GM08714 (cell line): ENCODE results near the gene ACACB.
A peak's percentile ranks its signal among the peaks of the same experiment; 100 is the strongest.

Source experiments
- H3K4me3 ChIP-seq: fragments of 200-500 bp; sonication (Bioruptor generic); 2 replicates; pipeline ENCODE4 v1.5.1; 2014; ENCODE audit warnings: mild to moderate bottlenecking, low read length, inconsistent platforms
- ZNF274 ChIP-seq: IDR thresholded peaks from 2 replicates; pipeline ENCODE4 v1.6.1; 2012; ENCODE audit warnings: mild to moderate bottlenecking, low read depth, low read length

The ACACB gene

GRCh38 chr12:109147954-109148353 is 31.6 kb downstream of the ACACB start:
- H3K4me3 ChIP-seq, result no peak overlapping the region
- no peak for TF ChIP-seq ZNF274

GRCh38 chr12:109150124-109150640 is 33.8 kb downstream of the ACACB start:
- H3K4me3 ChIP-seq, result no peak overlapping the region

DNA sequence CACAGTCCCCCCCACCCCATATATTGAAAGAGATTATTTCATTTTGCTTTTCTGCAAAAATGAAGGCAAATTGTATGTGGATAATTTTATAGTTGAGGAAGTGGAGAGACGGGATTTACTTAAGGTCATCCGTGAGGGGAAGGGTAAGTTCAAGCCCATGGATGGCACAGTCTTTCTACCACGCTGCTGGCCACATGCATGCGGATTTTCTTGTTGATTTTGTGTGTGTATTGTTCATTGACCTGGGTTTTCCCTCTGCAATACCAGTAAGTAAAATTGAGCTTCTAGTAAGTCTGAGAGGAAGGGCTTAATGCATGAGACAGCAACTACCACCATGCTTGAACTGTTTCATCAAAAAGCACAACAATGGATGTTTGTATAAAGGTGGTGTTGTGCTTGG is 35.1 kb downstream of the ACACB start:
- TF ChIP-seq ZNF274, result no peak
- no peak overlapping the region for H3K4me3 ChIP-seq

More at GRCh38 chr12:109150124-109150640, 33.8 kb downstream of the ACACB start:
- no peak for TF ChIP-seq ZNF274

DNA sequence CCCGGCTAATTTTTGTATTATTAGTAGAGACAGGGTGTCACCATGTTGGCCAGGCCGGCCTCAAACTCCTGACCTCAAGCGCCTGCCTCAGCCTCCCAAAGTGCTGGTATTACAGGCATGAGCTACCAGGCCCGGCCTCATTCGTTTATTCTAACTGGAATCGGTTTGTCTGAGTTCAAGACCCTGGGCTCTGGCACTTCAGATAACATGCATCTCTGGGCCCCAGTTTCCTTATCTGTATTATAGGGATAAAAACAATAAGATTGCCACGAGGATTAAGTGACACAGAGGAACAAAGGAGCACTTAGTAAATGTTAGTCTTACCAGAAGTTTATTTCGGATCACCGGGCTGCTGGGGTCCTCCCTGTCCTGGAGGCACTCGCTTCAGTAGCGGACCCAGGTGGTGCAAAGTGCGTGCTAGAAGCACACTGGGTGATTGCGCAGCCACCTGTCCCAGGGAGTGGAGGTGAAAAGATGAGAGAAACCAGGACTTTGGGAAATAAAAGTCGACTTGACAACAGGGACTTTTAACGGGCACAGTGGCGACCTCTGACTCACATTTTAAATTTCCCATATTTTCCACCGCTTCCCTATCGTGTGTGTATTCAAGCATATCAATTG is 37.5 kb downstream of the ACACB start:
- no peak for TF ChIP-seq ZNF274
- H3K4me3 ChIP-seq, result no peak overlapping the region

- peak overlapping the region; percentile 65 for H3K4me3 ChIP-seq
- no peak for TF ChIP-seq ZNF274
These were observed 38.4 kb downstream of the ACACB start for GRCh38 chr12:109154451-109155438.

GRCh38 chr12:109156036-109156435 is 39.6 kb downstream of the ACACB start:
- no peak for TF ChIP-seq ZNF274
- H3K4me3 ChIP-seq, result no peak overlapping the region

GRCh38 chr12:109156586-109156985 is 40.2 kb downstream of the ACACB start:
- TF ChIP-seq ZNF274, result no peak
- H3K4me3 ChIP-seq, result no peak overlapping the region

DNA sequence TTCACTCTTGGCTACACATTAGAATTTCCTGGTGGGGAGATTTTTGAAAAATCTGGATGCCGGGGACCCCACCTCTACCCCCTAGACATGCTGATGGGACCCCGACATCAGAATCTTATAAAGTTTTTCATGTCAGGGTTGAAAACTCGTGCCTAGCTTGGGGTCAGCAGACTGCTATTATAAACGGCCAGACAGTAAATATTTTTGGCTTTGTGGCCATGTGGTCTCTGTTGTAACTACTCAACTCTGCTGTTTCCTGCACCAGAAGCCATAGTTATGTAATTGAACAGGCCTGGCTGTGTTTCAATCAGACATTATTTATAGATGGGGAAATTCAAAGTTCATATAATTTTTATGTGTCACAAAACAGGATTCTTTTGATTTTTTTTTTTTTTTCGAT is 41.6 kb downstream of the ACACB start:
- TF ChIP-seq ZNF274, result no peak

DNA sequence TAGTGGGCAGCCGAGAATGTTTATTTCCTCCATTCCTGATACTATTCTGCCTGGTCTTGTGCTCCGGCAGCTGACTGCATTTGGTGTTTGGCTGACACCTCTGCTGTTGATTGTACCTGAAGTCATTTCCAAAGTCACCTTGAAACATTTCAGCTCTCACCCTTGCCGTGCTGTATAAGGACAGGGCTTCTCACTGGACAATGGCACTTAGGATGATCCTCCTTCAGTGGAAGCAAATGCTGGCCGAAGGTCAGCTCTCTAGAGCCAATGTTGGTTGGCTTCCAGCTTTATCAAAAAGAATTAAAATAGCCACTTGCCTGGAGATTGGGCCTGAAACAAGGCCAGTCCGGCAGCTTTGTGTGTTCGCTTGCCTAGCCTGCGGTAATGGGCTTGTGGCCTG is 44.0 kb downstream of the ACACB start:
- no peak overlapping the region for H3K4me3 ChIP-seq
- TF ChIP-seq ZNF274, result no peak

More for the DNA sequence above, 41.6 kb downstream of the ACACB start:
- no peak overlapping the region for H3K4me3 ChIP-seq

DNA sequence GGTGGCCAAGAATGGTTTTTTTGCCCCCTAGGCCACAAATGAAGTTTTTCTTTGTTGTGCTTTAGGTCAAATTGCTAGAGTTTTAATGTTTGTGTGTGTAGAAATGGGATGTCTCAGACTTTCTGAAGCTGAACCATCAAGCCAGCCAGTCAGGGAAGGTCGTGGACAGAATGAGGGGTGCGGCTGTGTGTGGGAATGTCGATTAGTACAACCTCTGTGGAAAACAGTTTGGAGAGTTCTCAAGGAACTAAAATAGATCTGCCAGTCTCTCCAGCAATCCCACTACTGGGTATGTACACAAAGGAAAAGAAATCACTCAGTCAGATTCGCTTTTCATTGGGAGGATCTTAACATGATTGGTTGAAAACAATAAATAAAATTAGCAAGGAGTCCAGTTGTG is 44.5 kb downstream of the ACACB start:
- TF ChIP-seq ZNF274, result no peak
- no peak overlapping the region for H3K4me3 ChIP-seq

GRCh38 chr12:109162551-109162950 is 46.2 kb downstream of the ACACB start:
- no peak for TF ChIP-seq ZNF274
- no peak overlapping the region for H3K4me3 ChIP-seq

GRCh38 chr12:109163167-109163566 is 46.8 kb downstream of the ACACB start:
- no peak overlapping the region for H3K4me3 ChIP-seq
- no peak for TF ChIP-seq ZNF274

- no peak for TF ChIP-seq ZNF274
- H3K4me3 ChIP-seq, result no peak overlapping the region
These were observed 49.2 kb downstream of the ACACB start for GRCh38 chr12:109165599-109165998.

- TF ChIP-seq ZNF274, result no peak
- H3K4me3 ChIP-seq, result no peak overlapping the region
These were observed 50.0 kb downstream of the ACACB start for GRCh38 chr12:109166371-109166770.

- TF ChIP-seq ZNF274, result no peak
These were observed 51.4 kb downstream of the ACACB start for GRCh38 chr12:109167781-109168180.

GRCh38 chr12:109169262-109169661 is 52.9 kb downstream of the ACACB start:
- no peak overlapping the region for H3K4me3 ChIP-seq
- TF ChIP-seq ZNF274, result no peak

More at GRCh38 chr12:109167781-109168180, 51.4 kb downstream of the ACACB start:
- H3K4me3 ChIP-seq, result no peak overlapping the region
